22Rv1 (cell line): ENCODE data around the gene KDM4B.

Experiments
- H3K27ac ChIP-seq: fragments of 450-650 bp; 2 replicates; pipeline ENCODE4 v1.5.1; 2017
- CTCF ChIP-seq: fragments of 450-650 bp; IDR thresholded peaks from 2 replicates; pipeline ENCODE4 v1.5.1; 2017; ENCODE audit warnings: mild to moderate bottlenecking
- ZFX ChIP-seq: fragments of 450-650 bp; IDR thresholded peaks from 2 replicates; pipeline ENCODE4 v1.6.1; 2017; ENCODE audit warnings: antibody characterized with exemption, borderline replicate concordance

Gene KDM4B

GRCh38 chr19:5137571-5138124, 168.7 kb downstream of the KDM4B start:
- H3K27ac ChIP-seq = no peak overlapping the region
- TF ChIP-seq CTCF = peak; percentile 53
- TF ChIP-seq ZFX = no peak

- TF ChIP-seq ZFX = no peak
- no peak for TF ChIP-seq CTCF
- no peak overlapping the region for H3K27ac ChIP-seq
These were observed 170.0 kb downstream of the KDM4B start for GRCh38 chr19:5138606-5139582.

GRCh38 chr19:5139583-5140325, 170.8 kb downstream of the KDM4B start:
- H3K27ac ChIP-seq = no peak overlapping the region
- TF ChIP-seq CTCF = no peak
- TF ChIP-seq ZFX = no peak

- no peak overlapping the region for H3K27ac ChIP-seq
- no peak for TF ChIP-seq CTCF
- no peak for TF ChIP-seq ZFX
These were observed 172.4 kb downstream of the KDM4B start for GRCh38 chr19:5141129-5141849.

GRCh38 chr19:5141850-5142724, 173.2 kb downstream of the KDM4B start:
- H3K27ac ChIP-seq = no peak overlapping the region

More at GRCh38 chr19:5141850-5142724, 173.2 kb downstream of the KDM4B start:
- TF ChIP-seq ZFX = no peak
- no peak for TF ChIP-seq CTCF
